Astrocyte of the hippocampus (primary cell): ENCODE data around the gene CMPK2.
"Not testable (repeated sequence)": the region's sequence is repeated elsewhere in the genome, so short reads cannot be mapped to it uniquely, and the experiment has no call there.

Source experiments
- DNase-seq: peaks from one replicate; pipeline ENCODE4 v3.0.0; 2011; ENCODE audit warnings: low read depth, low spot score

The CMPK2 gene

DNA sequence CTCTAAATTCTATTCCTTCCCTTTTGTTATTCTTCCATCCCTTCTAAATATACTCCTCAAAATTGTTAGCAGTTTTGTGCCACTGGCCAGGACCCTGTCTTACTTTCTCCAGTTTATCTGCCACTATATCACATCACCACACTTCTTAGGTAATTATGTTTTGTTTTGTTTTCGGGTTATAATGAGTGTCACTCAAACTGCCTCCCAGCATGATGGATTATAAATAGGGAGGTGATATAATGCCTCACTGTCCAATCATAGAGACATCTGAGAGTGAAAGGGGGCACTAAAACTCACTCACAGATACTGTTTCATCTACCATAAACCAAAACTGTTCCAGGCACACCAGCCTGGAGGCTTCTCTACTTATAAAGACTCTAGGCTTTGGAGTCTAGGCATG is 15.3 kb upstream of the CMPK2 start:
- no peak for DNase-seq

DNA sequence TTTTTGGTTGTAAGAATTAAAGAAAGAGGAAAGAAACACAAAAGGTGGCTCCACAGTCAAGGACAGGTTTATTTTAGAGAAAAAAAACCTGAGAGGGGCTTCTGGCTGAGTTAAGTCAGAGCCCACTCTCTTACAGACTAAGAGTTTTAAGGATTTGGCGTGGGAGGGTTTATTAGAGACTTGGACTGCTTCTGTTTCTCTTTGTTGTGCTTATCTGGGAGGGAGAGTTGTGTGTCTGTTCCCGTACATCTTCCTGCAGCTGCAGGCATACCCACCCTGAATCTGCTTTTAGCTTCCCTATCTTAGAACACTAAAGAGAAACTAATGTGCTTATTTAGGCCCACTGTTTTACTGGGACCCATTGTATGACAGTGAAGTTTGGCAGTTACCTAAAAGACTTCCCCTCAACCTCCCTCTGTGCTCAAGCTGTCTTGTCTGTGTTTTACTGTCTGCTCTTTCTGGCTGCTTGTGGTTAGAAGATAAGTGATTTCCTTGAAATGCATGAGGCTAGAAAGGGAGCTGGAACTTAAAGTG is 14.6 kb upstream of the CMPK2 start:
- no peak for DNase-seq

DNA sequence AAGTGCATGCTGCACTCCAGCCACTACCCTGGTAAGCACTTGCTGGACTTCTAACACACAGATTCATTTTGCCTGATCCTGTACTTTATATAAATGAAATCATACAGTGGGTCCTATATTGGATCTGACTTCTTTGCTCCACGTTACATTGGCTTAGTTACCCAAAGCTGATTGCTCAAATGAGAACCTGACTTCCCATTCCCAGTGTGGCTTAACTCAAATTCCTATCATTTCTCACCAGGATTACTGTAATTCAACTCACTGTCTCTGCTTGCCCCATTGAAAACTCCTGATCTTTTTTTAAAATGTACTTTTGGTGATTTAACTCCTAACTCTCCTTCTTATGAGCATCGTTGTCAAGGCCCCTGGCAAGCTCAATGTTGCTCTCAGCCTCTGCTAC is 13.3 kb upstream of the CMPK2 start:
- peak; percentile 22 for DNase-seq

DNA sequence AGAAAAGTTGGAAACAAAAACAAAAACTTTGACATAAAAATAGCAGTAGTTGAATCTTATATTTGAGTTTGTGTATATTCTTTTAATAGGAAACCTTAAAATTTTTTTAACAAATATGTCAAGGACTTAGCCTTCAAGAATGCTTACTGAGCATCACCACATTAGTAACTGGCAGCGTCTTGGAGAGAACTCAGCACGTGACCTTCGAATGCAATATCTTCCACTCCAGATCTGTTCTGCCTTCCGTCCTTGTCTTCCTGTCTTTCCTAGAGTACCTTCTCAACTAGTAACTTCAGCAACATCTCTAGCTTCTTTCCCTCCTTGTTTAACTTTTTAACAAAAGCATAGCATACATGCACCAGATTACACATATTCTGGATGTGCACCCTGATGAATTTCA is 12.8 kb upstream of the CMPK2 start:
- DNase-seq: no peak

DNA sequence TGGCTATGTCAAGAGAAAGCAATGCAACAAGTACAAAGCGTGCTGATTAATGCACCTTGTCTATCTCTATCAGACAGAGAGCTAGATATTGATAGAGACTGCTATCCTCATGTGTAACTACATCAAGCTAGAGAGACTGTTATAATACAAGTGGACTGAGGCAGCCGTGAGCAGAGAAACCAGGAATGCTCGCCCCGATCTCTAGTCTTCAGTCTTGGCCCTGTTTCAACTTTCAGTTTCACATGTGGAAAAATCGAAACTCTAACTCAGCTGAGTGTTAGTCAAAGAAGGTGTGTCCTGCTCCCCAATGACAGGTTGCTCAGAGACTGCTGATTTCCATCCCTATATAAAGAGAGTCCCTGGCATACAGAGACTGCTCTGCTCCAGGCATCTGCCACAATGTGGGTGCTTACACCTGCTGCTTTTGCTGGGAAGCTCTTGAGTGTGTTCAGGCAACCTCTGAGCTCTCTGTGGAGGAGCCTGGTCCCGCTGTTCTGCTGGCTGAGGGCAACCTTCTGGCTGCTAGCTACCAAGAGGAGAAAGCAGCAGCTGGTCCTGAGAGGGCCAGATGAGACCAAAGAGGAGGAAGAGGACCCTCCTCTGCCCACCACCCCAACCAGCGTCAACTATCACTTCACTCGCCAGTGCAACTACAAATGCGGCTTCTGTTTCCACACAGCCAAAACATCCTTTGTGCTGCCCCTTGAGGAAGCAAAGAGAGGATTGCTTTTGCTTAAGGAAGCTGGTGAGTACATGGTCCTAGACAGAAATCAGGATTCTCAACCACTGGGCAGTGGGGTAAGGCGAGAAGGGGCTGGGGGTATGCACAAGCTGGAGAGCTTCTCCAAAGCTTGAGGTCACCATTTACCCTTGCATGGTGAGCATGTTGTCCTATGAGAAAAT is 11.9 kb upstream of the CMPK2 start, which contains the start of gene RSAD2:
Gene RSAD2 (plus strand): TSS at position 376 of the 903 bp plus-strand sequence. CDS start 24 bp downstream, at position 400.
- DNase-seq: peak; percentile 61

DNA sequence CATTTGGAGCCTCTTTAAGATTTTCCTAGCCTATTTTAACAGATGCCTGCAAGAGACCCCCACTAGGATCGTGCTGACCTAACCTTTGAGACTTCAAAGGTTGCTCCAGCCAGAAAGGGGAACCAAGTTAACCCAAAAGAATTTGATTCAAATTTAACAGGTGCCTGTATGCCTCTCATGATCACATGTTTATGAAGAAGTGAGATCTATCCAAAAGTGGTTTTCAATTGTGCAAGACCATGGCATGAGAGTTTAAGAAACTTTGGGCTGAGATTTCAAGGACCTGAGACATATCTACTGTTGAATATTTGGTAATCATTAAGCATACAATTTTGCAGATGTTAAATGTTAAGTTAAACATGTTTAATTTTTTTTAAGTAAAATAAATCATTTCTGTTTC is 10.6 kb upstream of the CMPK2 start:
- DNase-seq: no peak

DNA sequence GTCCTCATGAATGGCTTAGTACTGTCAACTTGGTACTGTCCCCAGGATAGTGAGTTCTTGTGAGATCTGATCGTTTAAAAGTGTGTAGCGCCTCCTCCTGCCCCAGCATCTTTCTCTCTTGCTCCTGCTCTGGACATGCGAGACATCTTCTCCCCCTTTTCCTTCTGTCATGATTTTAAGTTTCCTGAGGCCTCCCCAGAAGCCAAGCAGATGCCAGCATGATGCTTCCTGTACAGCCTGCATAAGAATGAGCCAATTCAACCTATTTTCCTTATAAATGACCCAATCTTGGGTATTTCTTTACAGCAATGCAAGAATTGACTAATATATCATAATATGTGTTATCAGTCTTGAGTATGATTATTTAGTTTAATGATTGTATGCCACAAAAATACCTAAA is 8.3 kb upstream of the CMPK2 start:
- no peak for DNase-seq

DNA sequence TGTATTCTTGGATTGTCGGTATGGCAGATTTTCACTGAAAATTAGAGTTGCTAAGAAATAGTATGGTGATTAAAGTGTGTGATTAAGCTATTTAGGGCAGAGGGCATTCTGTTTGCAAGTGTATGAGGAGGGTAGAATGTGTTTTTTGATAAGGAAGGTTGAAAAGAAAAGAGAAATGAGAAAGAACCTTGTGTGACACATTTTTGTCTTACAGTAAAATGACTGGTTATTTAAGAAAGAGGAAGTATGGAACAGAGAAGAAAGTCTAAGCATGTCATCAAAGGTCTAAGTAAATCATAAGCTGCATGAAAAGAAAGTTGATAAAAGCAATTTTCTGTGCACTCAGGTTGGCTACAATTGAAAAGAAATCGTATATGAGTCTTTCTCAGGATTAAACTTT is 6.7 kb upstream of the CMPK2 start:
- DNase-seq: no peak

DNA sequence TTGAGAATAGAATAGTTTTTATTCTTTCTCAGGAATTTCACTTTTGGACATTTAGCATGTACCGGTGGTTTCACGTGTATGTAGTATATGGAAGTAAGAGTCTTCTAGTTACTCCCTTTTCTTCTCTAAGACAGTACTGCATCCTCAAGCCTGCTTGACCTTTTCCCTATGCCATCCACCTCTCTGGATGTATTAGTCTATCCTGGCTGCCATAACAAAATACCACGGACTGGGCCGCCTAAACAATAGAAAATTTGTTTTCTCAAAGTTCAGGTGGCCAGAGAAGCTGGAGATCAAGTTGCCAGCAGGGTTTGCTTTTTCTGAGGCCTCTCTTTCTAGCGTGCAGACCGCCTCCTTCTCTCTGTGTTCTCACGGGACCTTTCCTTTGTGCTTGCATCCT is 1.3 kb upstream of the CMPK2 start:
- DNase-seq: no peak

DNA sequence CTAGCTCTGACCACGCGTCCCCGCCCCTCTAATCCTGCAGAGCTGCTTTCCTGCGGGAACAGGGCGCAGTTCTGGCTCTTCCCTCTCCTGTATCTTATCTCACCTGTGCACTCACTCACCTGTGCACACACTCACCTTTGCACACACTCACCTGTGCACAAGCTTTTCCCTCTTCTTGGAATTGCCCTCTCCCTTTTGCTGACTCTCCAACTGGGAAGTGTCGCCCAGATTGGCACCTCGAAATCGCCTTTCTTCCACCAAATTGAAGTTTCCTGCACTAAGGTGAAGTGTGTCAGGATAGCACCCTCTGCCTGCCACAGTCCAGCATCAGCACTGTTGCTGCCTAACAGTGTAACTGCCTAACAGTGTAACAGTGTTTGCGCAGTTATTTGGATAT is 566 bp upstream of the CMPK2 start:
- peak; percentile 62 for DNase-seq

DNA sequence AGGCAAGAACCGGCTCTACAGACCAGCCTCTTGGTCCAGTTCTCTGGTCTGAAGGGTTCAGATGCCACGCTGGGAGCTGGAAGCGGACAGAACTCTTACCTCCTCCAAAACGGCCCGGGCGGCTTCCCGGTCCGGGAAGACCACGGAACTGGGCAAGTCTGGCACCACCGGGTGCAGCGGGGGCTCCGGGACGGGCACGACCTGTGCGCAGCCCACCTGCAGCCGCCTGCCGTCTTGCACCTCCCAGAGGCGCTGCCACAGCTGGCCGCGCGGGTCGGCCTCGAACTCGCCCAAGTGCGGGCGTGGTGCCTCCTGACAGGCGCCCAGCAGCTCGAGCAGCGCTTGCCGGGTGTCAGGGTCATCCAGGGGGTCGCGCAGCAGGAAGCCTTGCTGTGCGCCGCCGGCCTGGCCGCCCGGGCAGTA is 773 bp downstream of the CMPK2 start:
- DNase-seq: peak; percentile 3

DNA sequence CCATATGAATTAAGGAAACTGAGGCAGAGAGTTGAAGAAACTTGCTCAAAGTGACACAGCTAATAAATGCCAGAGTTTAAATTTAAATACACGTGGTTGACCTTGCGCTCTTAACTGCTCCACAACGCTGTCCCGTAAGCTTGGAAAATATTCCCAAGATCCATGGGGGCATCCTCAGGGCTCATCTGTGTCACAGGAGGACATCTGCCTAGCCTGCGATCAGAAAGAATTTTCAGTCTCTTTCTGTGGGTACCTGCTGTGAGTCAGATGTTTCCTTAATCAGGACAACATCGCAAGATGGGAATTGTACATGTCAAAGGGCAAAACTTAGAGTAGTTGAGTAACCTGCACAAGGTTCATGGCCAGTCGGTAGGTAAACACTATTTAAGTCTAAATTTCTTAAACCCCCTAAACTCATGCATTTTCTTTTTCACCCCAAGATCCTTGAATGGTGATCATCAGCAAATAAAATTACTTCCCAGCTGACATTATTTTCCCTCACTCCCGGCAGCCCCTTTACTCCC is 1.4 kb downstream of the CMPK2 start:
- DNase-seq: no peak

DNA sequence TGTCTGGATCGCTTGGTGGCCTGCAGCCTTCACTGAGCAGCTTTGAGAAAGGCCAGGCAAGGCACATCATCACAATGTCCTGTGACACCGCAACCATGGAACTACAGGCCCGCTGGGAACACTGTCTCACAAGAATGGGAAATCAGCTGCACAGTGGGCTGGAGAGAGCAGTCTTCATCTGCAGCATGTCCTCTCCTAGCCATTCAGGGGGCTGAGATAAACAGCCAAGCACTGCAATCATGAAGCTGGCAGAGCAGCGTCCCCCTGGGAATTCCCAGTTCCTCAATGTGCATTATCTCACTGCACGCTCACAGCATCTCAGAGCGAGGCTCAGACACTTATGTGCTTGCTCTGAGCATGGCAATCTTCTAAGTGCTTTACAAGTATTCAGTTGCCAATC is 1.9 kb downstream of the CMPK2 start:
- no peak for DNase-seq

DNA sequence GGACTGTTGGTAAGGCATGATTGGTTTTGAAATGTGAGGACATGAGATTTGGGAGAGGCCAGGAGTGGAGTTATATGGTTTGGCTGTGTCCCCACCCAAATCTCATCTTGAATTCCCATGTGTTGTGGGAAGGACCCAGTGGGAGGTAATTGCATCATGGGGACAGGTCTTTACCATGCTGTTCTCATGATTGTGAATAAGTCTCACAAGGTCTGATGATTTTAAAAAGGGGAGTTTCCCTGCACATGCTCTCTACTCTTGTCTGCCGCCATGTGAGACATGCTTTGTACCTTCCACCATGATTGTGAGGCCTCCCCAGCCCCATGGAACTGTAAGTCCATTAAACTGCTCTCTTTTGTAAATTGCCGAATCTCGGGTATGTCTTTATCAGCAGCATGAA is 5.4 kb downstream of the CMPK2 start:
- DNase-seq: no peak

DNA sequence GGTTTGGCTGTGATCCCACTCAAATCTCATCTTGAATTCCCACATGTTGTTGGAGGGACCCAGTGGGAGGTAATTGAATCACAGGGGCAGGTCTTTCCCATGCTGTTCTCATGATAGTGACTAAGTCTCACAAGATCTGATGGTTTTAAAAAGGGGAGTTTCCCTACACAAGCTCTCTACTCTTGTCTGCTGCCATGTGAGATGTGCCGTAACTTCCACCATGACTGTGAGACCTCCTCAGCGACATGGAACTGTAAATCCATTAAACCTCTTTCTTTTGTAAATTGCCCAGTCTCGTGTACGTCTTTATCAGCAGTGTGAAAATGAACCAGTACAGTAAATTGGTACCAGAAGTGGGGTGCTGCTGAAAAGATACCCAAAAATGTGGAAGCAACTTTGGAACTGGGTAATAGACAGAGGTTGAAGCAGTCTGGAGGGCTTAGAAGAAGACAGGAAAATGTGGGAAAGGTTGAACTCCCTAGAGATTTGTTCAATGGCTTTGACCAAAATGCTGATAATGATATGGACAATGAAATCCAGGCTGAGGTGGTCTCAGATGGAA is 7.2 kb downstream of the CMPK2 start:
- DNase-seq: not testable (repeated sequence)

DNA sequence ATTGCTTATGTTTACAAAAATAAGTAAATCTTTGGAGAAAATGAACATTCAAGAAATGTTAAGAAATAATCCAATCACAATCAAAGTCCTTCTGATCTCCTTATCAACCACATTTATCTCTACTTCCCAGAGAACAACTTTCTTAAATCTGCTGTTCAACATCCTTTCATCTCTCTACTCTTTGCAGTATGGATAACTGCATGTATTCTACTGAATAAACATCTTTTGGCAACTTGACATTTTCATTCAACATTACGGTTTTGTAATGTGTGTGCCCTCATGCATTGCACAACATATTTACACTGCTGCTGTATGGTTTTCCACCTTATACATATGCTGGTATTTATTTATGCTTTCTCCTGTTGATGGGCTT is 9.2 kb downstream of the CMPK2 start:
- DNase-seq: no peak

DNA sequence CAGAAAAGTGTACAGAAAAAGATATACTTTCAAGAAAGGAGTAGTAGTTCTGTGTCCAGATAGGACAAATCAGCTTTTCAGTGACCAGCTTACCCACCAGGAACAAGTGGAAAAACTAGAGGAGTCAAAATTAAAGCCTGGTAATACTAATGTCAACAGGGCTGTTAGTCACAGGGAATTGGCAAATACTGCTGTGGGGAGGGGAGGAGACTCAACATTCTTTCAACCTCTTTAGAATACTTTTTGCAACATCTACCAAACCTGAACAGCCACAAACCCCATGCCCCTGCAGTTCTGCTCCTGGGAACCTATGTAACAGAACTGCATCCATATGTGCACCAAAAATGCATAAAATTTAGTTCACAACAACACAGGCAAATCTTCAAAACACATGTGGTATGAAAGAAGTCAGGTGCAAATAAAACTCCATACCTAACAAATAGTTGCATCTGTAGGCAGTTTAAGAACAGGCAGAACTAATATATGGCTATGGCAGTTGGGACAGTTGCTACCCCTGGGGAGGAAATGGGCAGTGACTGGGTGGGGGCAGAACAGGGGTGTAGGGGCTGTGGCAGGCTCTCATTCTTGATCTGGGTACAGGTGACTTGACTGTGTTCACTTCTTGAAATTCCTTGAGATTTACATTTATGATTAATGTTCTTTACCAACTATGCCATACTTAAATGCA is 9.7 kb downstream of the CMPK2 start:
- DNase-seq: peak; percentile 41

DNA sequence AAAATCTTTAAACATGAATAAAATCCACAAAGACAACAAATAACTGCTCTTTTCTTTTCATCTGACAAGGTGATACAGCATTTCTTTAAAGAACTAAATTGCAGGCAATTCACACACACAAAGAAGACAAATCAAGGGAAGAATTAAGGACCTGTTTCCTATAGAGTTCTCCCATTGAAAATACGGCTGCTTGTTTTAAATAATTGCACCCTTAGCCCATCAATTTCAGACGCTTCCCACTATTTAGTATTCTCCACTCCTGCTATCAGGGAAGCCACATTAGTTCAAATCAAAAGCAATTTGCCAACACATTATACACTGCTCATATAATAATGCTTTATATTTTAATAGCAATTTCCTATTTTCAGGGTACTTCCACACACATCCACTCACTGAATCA is 11.3 kb downstream of the CMPK2 start:
- no peak for DNase-seq

DNA sequence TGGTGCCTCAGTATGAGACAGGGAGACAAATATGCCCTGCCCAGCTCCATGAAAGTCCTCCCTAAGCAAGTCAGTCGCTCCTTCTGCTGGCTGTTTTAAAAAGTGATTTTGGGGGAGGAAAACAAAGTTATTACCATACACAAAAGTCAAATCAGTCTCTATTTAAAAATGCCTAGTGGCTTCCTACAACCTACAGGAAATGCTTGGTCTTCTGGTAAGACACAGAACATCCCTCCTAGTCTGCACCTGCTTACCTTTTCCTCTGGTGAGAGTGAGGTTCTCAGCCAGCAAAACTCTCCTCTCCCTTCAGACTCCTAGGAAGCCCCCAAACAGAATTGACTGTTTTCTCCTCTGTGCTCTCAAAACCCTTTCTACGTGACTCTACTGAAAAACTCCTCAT is 13.5 kb downstream of the CMPK2 start:
- DNase-seq: no peak

DNA sequence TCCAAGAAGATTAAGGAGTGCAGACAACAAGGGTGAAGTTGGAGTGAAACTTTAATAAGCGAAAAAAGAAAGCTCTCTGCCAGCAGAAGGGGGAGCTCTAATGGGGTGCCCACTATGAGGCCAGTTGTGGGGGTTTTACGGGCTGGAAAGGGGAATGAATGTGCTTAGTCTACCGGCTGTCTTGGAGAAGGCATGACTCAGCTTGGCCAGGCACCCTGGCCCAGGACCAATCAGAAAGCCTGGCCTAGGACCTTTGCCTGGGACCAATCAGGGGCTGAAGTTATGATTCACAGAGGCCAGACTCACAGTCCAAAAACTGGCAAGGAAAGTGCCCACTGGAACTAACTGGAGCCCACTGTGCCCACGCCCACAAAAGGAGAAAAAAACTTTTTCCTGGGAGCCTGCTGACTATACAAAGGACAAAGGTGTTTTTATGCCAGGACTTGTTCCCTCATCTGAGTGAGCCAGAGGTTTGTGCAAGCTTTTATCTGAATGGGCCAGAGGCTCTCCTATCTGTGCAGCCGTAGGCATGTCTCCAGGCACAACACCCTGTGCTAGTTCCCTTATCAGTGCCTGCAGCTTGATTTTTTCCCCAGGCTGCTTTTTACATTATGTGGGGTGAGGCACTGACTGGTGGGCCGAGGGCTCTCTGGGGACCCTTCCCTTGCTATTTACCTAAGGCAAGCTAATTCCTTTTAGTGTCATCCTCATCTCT is 18.6 kb downstream of the CMPK2 start:
- DNase-seq: no peak

DNA sequence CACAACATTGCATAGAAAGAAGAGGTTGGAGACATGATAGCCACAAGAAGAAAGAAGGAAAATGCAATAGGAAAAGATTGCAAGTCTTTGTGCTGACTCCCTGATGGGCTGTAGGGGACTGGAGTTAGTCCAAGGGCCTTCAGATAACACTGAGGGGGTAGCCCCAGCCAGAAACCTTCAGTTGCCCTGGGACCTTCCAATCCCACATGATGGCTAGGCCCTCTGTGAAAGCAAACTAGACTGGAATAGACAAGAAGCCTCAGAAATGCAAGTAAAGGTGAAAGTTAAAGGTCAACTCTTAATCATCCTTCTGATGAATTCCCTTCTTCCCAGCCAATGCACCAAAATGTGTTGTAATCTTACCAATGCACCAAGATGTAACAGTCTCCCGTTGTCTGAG is 19.2 kb downstream of the CMPK2 start:
- DNase-seq: no peak

DNA sequence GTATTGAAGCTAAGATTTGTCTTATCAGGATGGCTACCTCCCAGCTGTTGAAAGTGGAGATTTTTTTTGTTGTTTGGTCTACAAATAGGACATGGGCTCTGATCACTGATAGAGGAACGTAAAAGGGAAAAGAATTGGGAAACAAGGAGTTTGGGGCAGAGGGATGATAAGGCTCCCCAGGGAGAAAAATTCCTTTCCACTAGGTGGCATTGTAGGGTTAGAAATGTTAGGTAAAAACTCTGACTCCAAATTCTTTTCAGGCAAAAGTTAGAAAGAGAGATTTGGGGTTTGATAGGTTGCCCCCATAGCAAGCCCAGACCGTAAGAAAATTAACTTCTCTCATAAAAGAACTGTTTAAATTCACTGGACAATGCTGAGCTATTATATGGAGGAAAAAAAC is 19.8 kb downstream of the CMPK2 start:
- DNase-seq: no peak
